H9 (cell line): ENCODE measurements around the gene SYNE2. TPM values are rescaled to one million over a fixed set of nuclear protein-coding genes. Genes with fewer than 3 reads are reported as not detected.

Experiments used
- DNase-seq: peaks from one replicate; pipeline ENCODE4 v3.0.0-alpha.2; 2017
- H2AFZ ChIP-seq: one replicate; pipeline ENCODE4 v1.6.1; 2013; ENCODE audit warnings: mild to moderate bottlenecking, low read length, control low read depth, moderate library complexity
- H2AK5ac ChIP-seq: 2 replicates; pipeline ENCODE4 v1.6.1; 2013; ENCODE audit warnings: low read length, control low read depth, mixed read lengths; ENCODE audit not compliant: insufficient read length
- H2BK120ac ChIP-seq: one replicate; pipeline ENCODE4 v1.6.1; 2013; ENCODE audit warnings: low read depth, mild to moderate bottlenecking, low read length, control low read depth, inconsistent platforms; ENCODE audit not compliant: poor library complexity, severe bottlenecking
- H2BK12ac ChIP-seq: 2 replicates; pipeline ENCODE4 v1.6.1; 2013; ENCODE audit warnings: low read length, control low read depth, mixed read lengths, low read depth; ENCODE audit not compliant: insufficient read length
- H2BK15ac ChIP-seq: 2 replicates; pipeline ENCODE4 v1.6.1; 2013; ENCODE audit warnings: low read depth, low read length, control low read depth
- H2BK20ac ChIP-seq: one replicate; pipeline ENCODE4 v1.6.1; 2013; ENCODE audit warnings: low read depth, mild to moderate bottlenecking, low read length, control low read depth, inconsistent platforms; ENCODE audit not compliant: poor library complexity, severe bottlenecking
- H2BK5ac ChIP-seq: 2 replicates; pipeline ENCODE4 v1.6.1; 2013; ENCODE audit warnings: low read length, control low read depth, mixed read lengths; ENCODE audit not compliant: insufficient read length
- H3K14ac ChIP-seq: 2 replicates; pipeline ENCODE4 v1.6.1; 2013; ENCODE audit warnings: low read length, control low read depth; ENCODE audit not compliant: insufficient read depth
- H3K18ac ChIP-seq: 2 replicates; pipeline ENCODE4 v1.6.1; 2013; ENCODE audit warnings: low read depth, mild to moderate bottlenecking, mixed read lengths, low read length, control low read depth; ENCODE audit not compliant: insufficient read length
- H3K23ac ChIP-seq: 2 replicates; pipeline ENCODE4 v1.6.1; 2013; ENCODE audit warnings: low read length, control low read depth, mixed read lengths, low read depth; ENCODE audit not compliant: insufficient read length
- H3K23me2 ChIP-seq: 2 replicates; pipeline ENCODE4 v1.6.1; 2013; ENCODE audit warnings: low read depth, mild to moderate bottlenecking, mixed read lengths, low read length, control low read depth; ENCODE audit not compliant: insufficient read length, poor library complexity, severe bottlenecking
- H3K27ac ChIP-seq: 2 replicates; pipeline ENCODE4 v1.5.1; 2013; ENCODE audit warnings: low read length, control low read depth, mixed read lengths, low read depth; ENCODE audit not compliant: insufficient read length
- H3K27me3 ChIP-seq: 2 replicates; pipeline ENCODE4 v1.6.1; 2013; ENCODE audit warnings: low read length, control low read depth, inconsistent platforms; ENCODE audit not compliant: insufficient read depth
- H3K4ac ChIP-seq: 2 replicates; pipeline ENCODE4 v1.6.1; 2013; ENCODE audit warnings: low read depth, mild to moderate bottlenecking, control low read depth, inconsistent platforms, low read length, moderate library complexity
- H3K4me1 ChIP-seq: 2 replicates; pipeline ENCODE4 v1.6.1; 2013; ENCODE audit warnings: low read length, control low read depth, inconsistent platforms; ENCODE audit not compliant: insufficient read depth
- H3K4me2 ChIP-seq: 2 replicates; pipeline ENCODE4 v1.6.1; 2013; ENCODE audit warnings: low read length, control low read depth, mixed read lengths; ENCODE audit not compliant: insufficient read length, insufficient read depth
- H3K56ac ChIP-seq: 2 replicates; pipeline ENCODE4 v1.6.1; 2013; ENCODE audit warnings: low read depth, mild to moderate bottlenecking, mixed read lengths, low read length, control low read depth; ENCODE audit not compliant: insufficient read length
- H3K79me1 ChIP-seq: 2 replicates; pipeline ENCODE4 v1.6.1; 2013; ENCODE audit warnings: low read depth, mild to moderate bottlenecking, moderate library complexity, low read length, control low read depth, inconsistent platforms; ENCODE audit not compliant: insufficient read depth, poor library complexity, severe bottlenecking
- H3K79me2 ChIP-seq: 2 replicates; pipeline ENCODE4 v1.6.1; 2013; ENCODE audit warnings: low read length, control low read depth, inconsistent platforms; ENCODE audit not compliant: insufficient read depth
- H3K9ac ChIP-seq: 2 replicates; pipeline ENCODE4 v1.6.1; 2013; ENCODE audit warnings: low read length, control low read depth, mixed read lengths; ENCODE audit not compliant: insufficient read length; ENCODE audit errors: extremely low read depth
- H3K9me3 ChIP-seq: one replicate; pipeline ENCODE4 v1.6.1; 2013; ENCODE audit warnings: low read depth, low read length, inconsistent platforms; ENCODE audit not compliant: control insufficient read depth
- H3T11ph ChIP-seq: one replicate; pipeline ENCODE4 v1.6.1; 2013; ENCODE audit warnings: mild to moderate bottlenecking, low read length, control low read depth, inconsistent platforms
- H4K20me1 ChIP-seq: one replicate; pipeline ENCODE4 v1.6.1; 2013; ENCODE audit not compliant: control insufficient read depth, insufficient read length, insufficient read depth
- H4K5ac ChIP-seq: 2 replicates; pipeline ENCODE4 v1.6.1; 2013; ENCODE audit warnings: low read depth, mild to moderate bottlenecking, mixed read lengths, low read length, control low read depth; ENCODE audit not compliant: insufficient read length
- H4K8ac ChIP-seq: replicated peaks from 2 replicates; pipeline ENCODE4 v1.6.1; 2013; ENCODE audit warnings: low read length, control low read depth, mixed read lengths, low read depth; ENCODE audit not compliant: insufficient read length
- H4K91ac ChIP-seq: 2 replicates; pipeline ENCODE4 v1.6.1; 2013; ENCODE audit warnings: low read depth, mild to moderate bottlenecking, moderate library complexity, mixed read lengths, low read length, control low read depth; ENCODE audit not compliant: insufficient read length
- H3K27ac Mint-ChIP-seq, 3 experiments: 2 replicates in 2 of 3; 3 replicates in 1 of 3; pipeline ENCODE4 v1.8.0; 2020 to 2021; ENCODE audit warnings: mixed read lengths in 3 of 3, mild to moderate bottlenecking in 1 of 3, moderate library complexity in 1 of 3
- H3K27me3 Mint-ChIP-seq: 2 replicates; pipeline ENCODE4 v1.8.0; 2021; ENCODE audit warnings: low read depth, mild to moderate bottlenecking, moderate library complexity, mixed read lengths
- H3K36me3 Mint-ChIP-seq, 3 experiments: 2 replicates in 2 of 3; 3 replicates in 1 of 3; pipeline ENCODE4 v1.8.0; 2020 to 2021; ENCODE audit warnings: low read depth in 3 of 3, mixed read lengths in 3 of 3; ENCODE audit not compliant: insufficient read depth in 1 of 3
- H3K4me1 Mint-ChIP-seq, 2 experiments: 2 replicates each; pipeline ENCODE4 v1.8.0; 2020; ENCODE audit warnings: mixed read lengths in 2 of 2
- H3K4me3 Mint-ChIP-seq, 2 experiments: 2 replicates in 1 of 2; 3 replicates in 1 of 2; pipeline ENCODE4 v1.8.0; 2020 to 2021; ENCODE audit warnings: mild to moderate bottlenecking in 2 of 2, mixed read lengths in 2 of 2, moderate library complexity in 1 of 2
- H3K9me3 Mint-ChIP-seq, 2 experiments: 2 replicates in 1 of 2; 3 replicates in 1 of 2; pipeline ENCODE4 v1.8.0; 2020; ENCODE audit warnings: mild to moderate bottlenecking in 2 of 2, mixed read lengths in 2 of 2, moderate library complexity in 1 of 2
- CTCF ChIP-seq: fragments of 200-600 bp; sonication (generic); conservative IDR thresholded peaks from 3 replicates; pipeline ENCODE4 v1.8.0; 2021; ENCODE audit warnings: antibody characterized with exemption, mild to moderate bottlenecking
- WGBS: extraction: QIAGEN DNeasy Blood & Tissue Kit; methylation state at CpG from one replicate; pipeline ENCODE4 v1.1.7; 2013; ENCODE audit warnings: missing lambda C conversion rate, low lambda C conversion rate, mixed read lengths; ENCODE audit not compliant: insufficient read length; ENCODE audit errors: extremely low coverage; 5-methylcytosine and 5-hydroxymethylcytosine counted together
- total RNA-seq: library from RNA; stranded (reverse); gene quantifications from 2 replicates; pipeline ENCODE4 v1.2.1, GENCODE V29; 2021

The SYNE2 gene
- total RNA-seq, 1 experiment from 2014 or later, result 43.3 TPM

DNA sequence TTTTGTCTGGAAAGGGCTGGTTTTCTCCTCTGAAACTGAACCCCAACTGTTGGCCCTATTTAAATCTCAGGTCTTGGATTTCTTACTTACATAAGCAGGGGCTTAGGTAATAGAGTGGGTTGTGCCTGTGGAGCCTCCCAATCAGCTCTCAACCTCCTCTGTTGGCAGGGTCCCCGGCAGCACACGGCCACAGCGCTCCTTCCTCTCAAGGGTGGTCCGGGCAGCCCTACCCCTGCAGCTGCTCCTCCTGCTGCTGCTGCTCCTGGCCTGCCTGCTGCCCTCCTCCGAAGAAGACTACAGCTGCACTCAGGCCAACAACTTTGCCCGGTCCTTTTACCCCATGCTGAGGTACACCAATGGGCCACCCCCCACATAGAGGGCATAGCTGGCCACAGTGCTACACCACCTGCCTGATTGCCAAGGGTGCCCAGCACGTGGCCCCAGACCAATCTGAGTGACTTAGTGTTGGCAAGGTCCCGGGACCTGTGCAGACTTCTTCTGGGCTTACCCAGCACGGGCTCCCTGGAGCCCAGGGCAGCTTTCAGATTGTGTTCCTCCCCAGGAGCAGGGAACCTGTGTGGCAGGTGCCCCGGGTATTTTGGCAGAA lies 372.4 kb downstream of the SYNE2 start:
- Histone ChIP-seq H2BK120ac (no peak overlapping the region), H4K8ac (no peak overlapping the region), H4K20me1 (no peaks in the 10 kb centered on the region), H2BK12ac (no peak overlapping the region), H4K91ac (no peak overlapping the region), H2AFZ (no peak overlapping the region), H3K79me1 (no peaks in the 10 kb centered on the region), H3K4me1 (no peaks in the 10 kb centered on the region), H3K23ac (no peak overlapping the region), H3K23me2 (no peaks in the 10 kb centered on the region), H3K27me3 (no peaks in the 10 kb centered on the region), H2AK5ac (no peak overlapping the region), H3K27ac (no peak overlapping the region), H3K4me2 (no peak overlapping the region), H3K4ac (no peak overlapping the region), H3K79me2 (no peaks in the 10 kb centered on the region), H3K14ac (no peak overlapping the region), H2BK20ac (no peak overlapping the region), H3K56ac (no peak overlapping the region), H2BK5ac (no peak overlapping the region), H3K9me3 (no peaks in the 10 kb centered on the region), H3K18ac (no peak overlapping the region), H2BK15ac (no peak overlapping the region), H3T11ph (no peak overlapping the region), H3K9ac (no peak overlapping the region), H4K5ac (no peak overlapping the region)
- Mint-ChIP-seq H3K36me3 (peaks cover 21 to 60% (median 60%) of the 10 kb centered on the region in 3 experiments; a peak in 6 of 7 replicates), H3K27me3 (no peaks in the 10 kb centered on the region), H3K27ac (peak overlapping the region in 1 of 3 experiments; percentile 34; a peak in 2 of 7 replicates), H3K4me1 (no peaks in the 10 kb centered on the region), H3K4me3 (no peak overlapping the region), H3K9me3 (no peaks in the 10 kb centered on the region)
- DNase-seq, result no peak
- no CpG with 5 or more reads among the region's 10 CpGs for WGBS
- no peak for TF ChIP-seq CTCF
